GM23338 (cell line): ENCODE measurements around the gene SELENOF. TPM values are rescaled to one million over a fixed set of nuclear protein-coding genes. Genes with fewer than 3 reads are reported as not detected.

Experiments used
- ATAC-seq: fragments of 200-7000 bp; cut with Tn5 transposase; 3 replicates; pipeline ENCODE4 v1.9.1; 2020
- DNase-seq: peaks from one replicate; pipeline ENCODE4 v3.0.0-alpha.2; 2015; ENCODE audit warnings: low spot score
- H2AFZ ChIP-seq: fragments of 200-600 bp; sonication (generic); 2 replicates; pipeline ENCODE4 v1.8.0; 2016; ENCODE audit warnings: antibody characterized with exemption, mild to moderate bottlenecking, moderate library complexity
- H3F3A ChIP-seq: fragments of 200-600 bp; sonication (generic); replicated peaks from 2 replicates; pipeline ENCODE4 v1.8.0; 2017; ENCODE audit warnings: antibody characterized with exemption, mixed run types, low read depth
- H3K27ac ChIP-seq: fragments of 200-600 bp; sonication (generic); 2 replicates; pipeline ENCODE4 v1.6.1; 2016; ENCODE audit warnings: low read depth
- H3K27me3 ChIP-seq: fragments of 200-600 bp; sonication (generic); 2 replicates; pipeline ENCODE4 v1.8.0; 2016; ENCODE audit warnings: mild to moderate bottlenecking, mixed run types, moderate library complexity; ENCODE audit not compliant: insufficient read depth
- H3K36me3 ChIP-seq: fragments of 200-600 bp; sonication (generic); 2 replicates; pipeline ENCODE4 v1.8.0; 2016; ENCODE audit warnings: mild to moderate bottlenecking; ENCODE audit not compliant: insufficient read depth
- H3K4me1 ChIP-seq: fragments of 200-600 bp; sonication (generic); 2 replicates; pipeline ENCODE4 v1.8.0; 2016; ENCODE audit warnings: mild to moderate bottlenecking, moderate library complexity; ENCODE audit not compliant: insufficient read depth
- H3K4me2 ChIP-seq: fragments of 200-600 bp; sonication (generic); 2 replicates; pipeline ENCODE4 v1.7.1; 2017; ENCODE audit warnings: mixed run types
- H3K4me3 ChIP-seq: fragments of 200-600 bp; sonication (generic); 2 replicates; pipeline ENCODE4 v1.6.1; 2016; ENCODE audit warnings: mixed run types
- H3K79me2 ChIP-seq: fragments of 200-600 bp; sonication (generic); replicated peaks from 2 replicates; pipeline ENCODE4 v1.8.0; 2017; ENCODE audit warnings: mild to moderate bottlenecking; ENCODE audit not compliant: insufficient read depth
- H3K9me2 ChIP-seq: fragments of 200-600 bp; sonication (generic); 2 replicates; pipeline ENCODE4 v1.8.0; 2017; ENCODE audit not compliant: insufficient read depth
- H4K20me1 ChIP-seq: fragments of 200-600 bp; sonication (generic); replicated peaks from 2 replicates; pipeline ENCODE4 v1.8.0; 2017; ENCODE audit warnings: mild to moderate bottlenecking; ENCODE audit not compliant: insufficient read depth
- H3K27ac Mint-ChIP-seq: 2 replicates; pipeline ENCODE4 v1.8.0; 2020; ENCODE audit warnings: inconsistent platforms, mild to moderate bottlenecking, moderate library complexity, mixed read lengths
- H3K27me3 Mint-ChIP-seq: 3 replicates; pipeline ENCODE4 v1.8.0; 2022; ENCODE audit warnings: low read depth, mild to moderate bottlenecking, moderate library complexity, mixed read lengths, inconsistent platforms; ENCODE audit not compliant: insufficient read depth, poor library complexity
- H3K36me3 Mint-ChIP-seq: 3 replicates; pipeline ENCODE4 v1.8.0; 2021; ENCODE audit warnings: low read depth, mild to moderate bottlenecking, inconsistent platforms, moderate library complexity, mixed read lengths
- H3K4me1 Mint-ChIP-seq: 3 replicates; pipeline ENCODE4 v1.8.0; 2020; ENCODE audit warnings: mild to moderate bottlenecking, inconsistent platforms, mixed read lengths
- H3K4me3 Mint-ChIP-seq: 3 replicates; pipeline ENCODE4 v1.8.0; 2021; ENCODE audit warnings: moderate library complexity, mild to moderate bottlenecking, inconsistent platforms, mixed read lengths
- H3K9me3 Mint-ChIP-seq: 3 replicates; pipeline ENCODE4 v1.8.0; 2020; ENCODE audit warnings: moderate library complexity, mild to moderate bottlenecking, inconsistent platforms, mixed read lengths
- CREB1 ChIP-seq: fragments of 250-450 bp; sonication (Bioruptor Pico); IDR thresholded peaks from 2 replicates; pipeline ENCODE4 v1.5.0; 2020; ENCODE audit warnings: low read depth, mild to moderate bottlenecking, moderate library complexity
- CTCF ChIP-seq, 2 experiments: fragments of 200-600 bp in 1 of 2; sonication (generic) in 1 of 2; conservative IDR thresholded peaks; 2 replicates each; pipeline versions ENCODE4 v1.5.1 to v1.6.1; 2016 to 2017; ENCODE audit warnings: antibody characterized with exemption in 2 of 2, low read depth in 2 of 2, mild to moderate bottlenecking in 2 of 2, moderate library complexity in 1 of 2
- EZH2 ChIP-seq: fragments of 200-600 bp; sonication (generic); IDR thresholded peaks from one replicate; pipeline ENCODE4 v1.8.0; 2017; ENCODE audit warnings: antibody characterized with exemption, mild to moderate bottlenecking, low read depth; ENCODE audit not compliant: unreplicated experiment
- NANOG ChIP-seq: IDR thresholded peaks from 2 replicates; pipeline ENCODE4 v1.6.1; 2016; ENCODE audit warnings: antibody characterized with exemption, borderline replicate concordance
- STAT1 ChIP-seq: IDR thresholded peaks from one replicate; pipeline ENCODE4 v1.6.1; 2016; ENCODE audit warnings: antibody characterized with exemption; ENCODE audit not compliant: unreplicated experiment
- ZNF114 ChIP-seq: fragments of 250-450 bp; sonication (Bioruptor Pico); IDR thresholded peaks from 2 replicates; pipeline ENCODE4 v1.5.0; 2020; ENCODE audit warnings: mild to moderate bottlenecking, moderate library complexity
- ZNF331 ChIP-seq: fragments of 250-450 bp; sonication (Bioruptor Pico); IDR thresholded peaks from 2 replicates; pipeline ENCODE4 v1.5.0; 2020; ENCODE audit warnings: low read depth, mild to moderate bottlenecking, moderate library complexity
- ZNF462 ChIP-seq: fragments of 250-450 bp; sonication (Bioruptor Pico); IDR thresholded peaks from 2 replicates; pipeline ENCODE4 v1.5.0; 2020; ENCODE audit warnings: mild to moderate bottlenecking, moderate library complexity
- polyA plus RNA-seq: library from polyadenylated mRNA; unstranded; fragments of >200 nt; fragmentation: Nextera tagmentation; extraction: Ambion mirVana; gene quantifications from 2 replicates; pipeline ENCODE4 v1.2.1, GENCODE V29; 2016
- total RNA-seq: library from RNA; depleted of rRNA; stranded (reverse); fragments of >200 nt; shearing (Covaris generic); gene quantifications from 2 replicates; pipeline ENCODE4 v1.2.3, GENCODE V29; 2014
- TF ChIP-seq, protein P1 (sequence below): IDR thresholded peaks from one replicate; pipeline ENCODE4 v1.6.1; 2018; ENCODE audit warnings: antibody characterized with exemption; ENCODE audit not compliant: unreplicated experiment

SELENOF gene
- total and polyA plus RNA-seq, 2 experiments from 2014 or later, result 113 to 142 TPM

DNA sequence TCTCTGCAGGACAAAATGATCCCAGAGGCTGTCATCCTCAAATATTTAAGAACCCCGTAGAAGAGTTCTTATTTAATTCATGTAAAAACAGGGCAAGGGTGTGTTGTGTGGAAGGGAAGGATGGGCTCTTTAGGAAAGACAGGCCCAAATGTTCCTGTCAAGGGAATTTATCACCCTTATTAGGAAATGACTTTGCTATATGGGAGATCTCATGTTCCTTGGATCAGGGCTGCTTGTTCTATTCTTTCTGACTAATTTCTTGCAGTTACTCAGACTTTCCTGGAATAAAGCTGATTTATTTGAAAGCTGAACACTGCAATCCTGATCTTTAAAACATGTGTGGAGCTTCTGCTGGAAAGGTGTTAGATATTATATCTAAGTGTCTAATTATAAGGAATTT, 72.8 kb downstream of the SELENOF start:
- no peaks in the 10 kb centered on the region for H3K79me2 ChIP-seq
- no peak overlapping the region for H3K4me2 ChIP-seq
- H3K4me1 ChIP-seq, result no peaks in the 10 kb centered on the region; the same call in 1 of the 2 replicates
- H3F3A ChIP-seq, result no peaks in the 10 kb centered on the region
- no peak overlapping the region for H3K4me3 ChIP-seq
- Mint-ChIP-seq H3K9me3 (no peaks in the 10 kb centered on the region), H3K4me3 (no peak overlapping the region), H3K4me1 (peaks cover 6% of the 10 kb centered on the region; the same call in 1 of the 3 replicates), H3K36me3 (no peaks in the 10 kb centered on the region), H3K27me3 (no peaks in the 10 kb centered on the region), H3K27ac (no peak overlapping the region)
- no peak for DNase-seq
- ATAC-seq, result no peak
- TF ChIP-seq, protein P1, sequence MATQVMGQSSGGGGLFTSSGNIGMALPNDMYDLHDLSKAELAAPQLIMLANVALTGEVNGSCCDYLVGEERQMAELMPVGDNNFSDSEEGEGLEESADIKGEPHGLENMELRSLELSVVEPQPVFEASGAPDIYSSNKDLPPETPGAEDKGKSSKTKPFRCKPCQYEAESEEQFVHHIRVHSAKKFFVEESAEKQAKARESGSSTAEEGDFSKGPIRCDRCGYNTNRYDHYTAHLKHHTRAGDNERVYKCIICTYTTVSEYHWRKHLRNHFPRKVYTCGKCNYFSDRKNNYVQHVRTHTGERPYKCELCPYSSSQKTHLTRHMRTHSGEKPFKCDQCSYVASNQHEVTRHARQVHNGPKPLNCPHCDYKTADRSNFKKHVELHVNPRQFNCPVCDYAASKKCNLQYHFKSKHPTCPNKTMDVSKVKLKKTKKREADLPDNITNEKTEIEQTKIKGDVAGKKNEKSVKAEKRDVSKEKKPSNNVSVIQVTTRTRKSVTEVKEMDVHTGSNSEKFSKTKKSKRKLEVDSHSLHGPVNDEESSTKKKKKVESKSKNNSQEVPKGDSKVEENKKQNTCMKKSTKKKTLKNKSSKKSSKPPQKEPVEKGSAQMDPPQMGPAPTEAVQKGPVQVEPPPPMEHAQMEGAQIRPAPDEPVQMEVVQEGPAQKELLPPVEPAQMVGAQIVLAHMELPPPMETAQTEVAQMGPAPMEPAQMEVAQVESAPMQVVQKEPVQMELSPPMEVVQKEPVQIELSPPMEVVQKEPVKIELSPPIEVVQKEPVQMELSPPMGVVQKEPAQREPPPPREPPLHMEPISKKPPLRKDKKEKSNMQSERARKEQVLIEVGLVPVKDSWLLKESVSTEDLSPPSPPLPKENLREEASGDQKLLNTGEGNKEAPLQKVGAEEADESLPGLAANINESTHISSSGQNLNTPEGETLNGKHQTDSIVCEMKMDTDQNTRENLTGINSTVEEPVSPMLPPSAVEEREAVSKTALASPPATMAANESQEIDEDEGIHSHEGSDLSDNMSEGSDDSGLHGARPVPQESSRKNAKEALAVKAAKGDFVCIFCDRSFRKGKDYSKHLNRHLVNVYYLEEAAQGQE, result no peak
- TF ChIP-seq ZNF331 (CRISPR knock-in tag) (no peak), STAT1 (no peak), NANOG (no peak), CREB1 (no peak), EZH2 (no peak), ZNF114 (CRISPR knock-in tag) (no peak)
- no peak overlapping the region for H2AFZ ChIP-seq
- no peak overlapping the region for H3K27ac ChIP-seq
- no peaks in the 10 kb centered on the region; the same call in 1 of the 2 replicates for H3K9me2 ChIP-seq
- no peaks in the 10 kb centered on the region for H4K20me1 ChIP-seq
- H3K36me3 ChIP-seq, result no peaks in the 10 kb centered on the region
- H3K27me3 ChIP-seq, result no peaks in the 10 kb centered on the region

DNA sequence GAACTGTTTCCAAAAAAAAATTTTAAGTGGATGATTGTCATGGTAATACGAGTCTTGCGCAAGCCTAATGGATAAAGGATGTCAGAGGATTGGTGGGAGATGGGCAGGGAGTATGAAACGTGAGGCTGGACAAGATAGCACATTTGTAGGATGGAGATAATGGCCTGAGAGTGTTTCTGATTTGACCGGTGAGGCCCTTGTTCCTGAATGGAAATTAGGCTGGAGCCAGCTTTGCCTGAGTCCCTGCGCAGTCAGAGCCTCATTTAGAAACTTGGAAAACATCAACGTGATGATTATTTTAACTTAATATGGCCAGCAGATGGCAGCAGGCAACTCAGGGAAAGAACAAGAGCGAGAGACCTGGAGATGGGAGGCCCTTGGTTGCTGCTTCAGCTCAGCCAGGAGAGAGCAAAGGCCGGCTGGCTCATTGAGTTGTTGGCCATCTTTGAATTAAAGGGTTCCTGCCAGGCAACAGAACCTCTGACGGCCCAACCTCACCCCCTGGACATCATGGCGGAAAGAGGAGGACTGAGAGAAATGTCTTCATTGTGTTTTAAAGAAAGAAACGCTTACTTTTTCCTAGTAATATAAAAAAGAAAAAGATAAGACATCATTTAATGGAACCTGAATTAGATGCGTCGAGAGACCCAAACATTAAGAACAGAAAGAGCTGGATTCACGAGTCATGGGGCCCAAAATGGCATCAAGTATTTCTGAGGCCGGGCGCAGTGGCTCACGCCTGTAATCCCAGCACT, 80.3 kb downstream of the SELENOF start:
- peak overlapping the region; percentile 78 for H3K27ac Mint-ChIP-seq
- no peaks in the 10 kb centered on the region for H3K27me3 Mint-ChIP-seq
- H3K4me2 ChIP-seq, result no peak overlapping the region
- H3K27me3 ChIP-seq, result no peaks in the 10 kb centered on the region
- H3K27ac ChIP-seq, result no peak overlapping the region
- H3K9me2 ChIP-seq, result no peaks in the 10 kb centered on the region; the same call in 1 of the 2 replicates
- H3K9me3 Mint-ChIP-seq, result no peaks in the 10 kb centered on the region
- peak; percentile 99 for ATAC-seq
- no peak overlapping the region for H3K4me3 ChIP-seq
- H3F3A ChIP-seq, result no peaks in the 10 kb centered on the region
- peaks cover 10% of the 10 kb centered on the region; the same call in 2 of the 3 replicates for H3K4me1 Mint-ChIP-seq
- no peak overlapping the region for H3K4me3 Mint-ChIP-seq
- DNase-seq, result peak; percentile 97
- peaks cover 3% of the 10 kb centered on the region; the same call in 1 of the 3 replicates for H3K36me3 Mint-ChIP-seq
- H3K36me3 ChIP-seq, result no peaks in the 10 kb centered on the region
- H2AFZ ChIP-seq, result 0 out of 2 replicates have a peak overlapping the region, but pooled peaks have one; percentile 33
- H3K79me2 ChIP-seq, result no peaks in the 10 kb centered on the region
- H3K4me1 ChIP-seq, result no peaks in the 10 kb centered on the region
- H4K20me1 ChIP-seq, result no peaks in the 10 kb centered on the region
- TF ChIP-seq CTCF (conservative IDR thresholded peaks at IDR 0.05; ENCODE audit: low read depth in 2 of 2) (peak; percentile 81 to 90), ZNF462 (peak; percentile 85), NANOG (no peak)
